ENCODE results near the gene ARMC9.

DNA sequence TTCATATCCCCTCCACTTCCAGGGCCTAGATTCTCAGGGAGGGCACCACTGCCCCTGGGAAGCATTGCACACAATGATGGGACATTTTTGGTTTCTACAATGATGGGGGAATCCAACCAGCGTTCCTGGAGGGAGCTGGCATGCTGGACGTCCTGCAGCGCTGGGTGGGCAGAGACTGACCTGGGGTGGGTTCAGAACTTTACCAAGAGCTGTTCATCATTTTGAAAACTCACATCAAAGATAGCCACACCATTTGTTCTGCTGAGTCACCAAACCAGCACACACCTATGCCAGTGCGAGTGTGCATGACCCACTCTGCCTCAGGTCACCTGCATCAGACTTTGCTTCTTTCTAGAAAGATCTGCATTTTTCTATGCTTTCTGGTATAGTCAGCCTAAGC is 14.1 kb upstream of the ARMC9 start:
- TF ChIP-seq, protein P1, sequence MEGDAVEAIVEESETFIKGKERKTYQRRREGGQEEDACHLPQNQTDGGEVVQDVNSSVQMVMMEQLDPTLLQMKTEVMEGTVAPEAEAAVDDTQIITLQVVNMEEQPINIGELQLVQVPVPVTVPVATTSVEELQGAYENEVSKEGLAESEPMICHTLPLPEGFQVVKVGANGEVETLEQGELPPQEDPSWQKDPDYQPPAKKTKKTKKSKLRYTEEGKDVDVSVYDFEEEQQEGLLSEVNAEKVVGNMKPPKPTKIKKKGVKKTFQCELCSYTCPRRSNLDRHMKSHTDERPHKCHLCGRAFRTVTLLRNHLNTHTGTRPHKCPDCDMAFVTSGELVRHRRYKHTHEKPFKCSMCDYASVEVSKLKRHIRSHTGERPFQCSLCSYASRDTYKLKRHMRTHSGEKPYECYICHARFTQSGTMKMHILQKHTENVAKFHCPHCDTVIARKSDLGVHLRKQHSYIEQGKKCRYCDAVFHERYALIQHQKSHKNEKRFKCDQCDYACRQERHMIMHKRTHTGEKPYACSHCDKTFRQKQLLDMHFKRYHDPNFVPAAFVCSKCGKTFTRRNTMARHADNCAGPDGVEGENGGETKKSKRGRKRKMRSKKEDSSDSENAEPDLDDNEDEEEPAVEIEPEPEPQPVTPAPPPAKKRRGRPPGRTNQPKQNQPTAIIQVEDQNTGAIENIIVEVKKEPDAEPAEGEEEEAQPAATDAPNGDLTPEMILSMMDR (IDR thresholded peaks at IDR 0.05) = no peak
- TF ChIP-seq POLR2A (IDR thresholded peaks at IDR 0.05) = no peak

Data from lower leg skin (tissue), 3 donors.